H1 (cell line): ENCODE results near the gene ARHGAP32. TPM values are rescaled to one million over a fixed set of nuclear protein-coding genes. Genes with fewer than 3 reads are reported as not detected.

ENCODE experiments used
- CTCF ChIA-PET: fragments of 300-600 bp; sonication (Branson Sonifier 250); formaldehyde crosslinking; loops from one replicate; lab custom pipeline; 2021; ENCODE audit not compliant: partially characterized antibody; lab: Charles Lee
- POLR2A ChIA-PET: fragments of 300-600 bp; sonication (Branson Sonifier 250); formaldehyde crosslinking; loops from one replicate; lab custom pipeline; 2021; ENCODE audit warnings: inconsistent platforms; ENCODE audit not compliant: partially characterized antibody; lab: Charles Lee
- DNase-seq, 2 experiments: peaks; one replicate each; pipeline versions ENCODE4 v3.0.0 to v3.0.0-alpha.2; 2010 to 2022; ENCODE audit warnings: low spot score in 2 of 2, low read depth in 1 of 2, mixed read lengths in 1 of 2
- FAIRE-seq: peaks from 2 replicates; lab custom pipeline; 2011; peaks lifted over from hg19 to GRCh38; lab: Jason Lieb, UNC
- H2AFZ ChIP-seq: 2 replicates; pipeline ENCODE4 v1.8.1; 2012; ENCODE audit warnings: low read length, inconsistent platforms
- H2AK5ac ChIP-seq: 2 replicates; pipeline ENCODE4 v1.6.1; 2013; ENCODE audit warnings: low read depth, low read length
- H2BK120ac ChIP-seq: replicated peaks from 2 replicates; pipeline ENCODE3; 2013; ENCODE audit warnings: low read depth, low read length, inconsistent platforms
- H2BK12ac ChIP-seq: 2 replicates; pipeline ENCODE4 v1.6.1; 2013; ENCODE audit warnings: low read depth, low read length
- H2BK15ac ChIP-seq: 2 replicates; pipeline ENCODE4 v1.6.1; 2013; ENCODE audit warnings: low read length
- H2BK20ac ChIP-seq: 2 replicates; pipeline ENCODE4 v1.6.1; 2013; ENCODE audit warnings: low read length
- H2BK5ac ChIP-seq: 2 replicates; pipeline ENCODE4 v1.6.1; 2013; ENCODE audit warnings: low read depth, low read length
- H3K14ac ChIP-seq: 2 replicates; pipeline ENCODE4 v1.6.1; 2013; ENCODE audit warnings: inconsistent platforms; ENCODE audit not compliant: insufficient read length
- H3K18ac ChIP-seq: 2 replicates; pipeline ENCODE4 v1.6.1; 2013; ENCODE audit warnings: low read length; ENCODE audit errors: extremely low read depth
- H3K23ac ChIP-seq: 2 replicates; pipeline ENCODE4 v1.6.1; 2013; ENCODE audit warnings: inconsistent platforms; ENCODE audit not compliant: insufficient read length
- H3K23me2 ChIP-seq: 2 replicates; pipeline ENCODE4 v1.6.1; 2013; ENCODE audit warnings: low read depth, low read length
- H3K27ac ChIP-seq: 2 replicates; pipeline ENCODE4 v1.6.1; 2011; ENCODE audit warnings: low read depth, low read length, inconsistent platforms
- H3K27me3 ChIP-seq, 4 experiments: replicated peaks in 1 of 4; 1 replicate in 1 of 4; 2 replicates in 3 of 4; pipeline versions ENCODE4 v1.6.1 to v1.8.1; 2011 to 2013; ENCODE audit warnings: low read length in 3 of 4, mild to moderate bottlenecking in 3 of 4, inconsistent platforms in 2 of 4, mixed read lengths in 2 of 4, moderate library complexity in 1 of 4; ENCODE audit not compliant: control insufficient read depth in 3 of 4, insufficient read depth in 3 of 4; ENCODE audit errors: extremely low read depth in 1 of 4
- H3K36me3 ChIP-seq, 4 experiments: 2 replicates each; pipeline versions ENCODE4 v1.6.1 to v1.8.1; 2011 to 2013; ENCODE audit warnings: mild to moderate bottlenecking in 4 of 4, low read length in 3 of 4, moderate library complexity in 2 of 4, control low read depth in 1 of 4, inconsistent platforms in 1 of 4; ENCODE audit not compliant: insufficient read depth in 4 of 4, control insufficient read depth in 2 of 4
- H3K4ac ChIP-seq: replicated peaks from 2 replicates; pipeline ENCODE3; 2013; ENCODE audit warnings: low read length, low read depth, mixed read lengths, inconsistent platforms; ENCODE audit not compliant: insufficient read length
- H3K4me1 ChIP-seq, 4 experiments: replicated peaks in 1 of 4; 1 replicate in 1 of 4; 2 replicates in 3 of 4; pipeline versions ENCODE4 v1.6.1 to v1.8.1; 2011 to 2013; ENCODE audit warnings: low read length in 3 of 4, inconsistent platforms in 2 of 4, mixed read lengths in 1 of 4; ENCODE audit not compliant: insufficient read depth in 4 of 4, control insufficient read depth in 3 of 4
- H3K4me2 ChIP-seq, 2 experiments: 2 replicates each; pipeline versions ENCODE4 v1.6.1 to v1.8.1; 2011 to 2013; ENCODE audit warnings: low read depth in 2 of 2, low read length in 2 of 2, control low read depth in 1 of 2, inconsistent platforms in 1 of 2, mild to moderate bottlenecking in 1 of 2; ENCODE audit not compliant: insufficient read depth in 1 of 2
- H3K4me3 ChIP-seq, 4 experiments: fragments of 200-600, 300-600 bp in 1 of 4; sonication (generic), shearing (Covaris generic), sonication (Bioruptor Twin) in 1 of 4; 2 replicates each; pipeline versions ENCODE4 v1.5.1 to v1.8.1; 2011 to 2016; ENCODE audit warnings: low read length in 4 of 4, low read depth in 3 of 4, control low read depth in 2 of 4, inconsistent platforms in 2 of 4, mild to moderate bottlenecking in 2 of 4, mixed read lengths in 1 of 4, moderate library complexity in 1 of 4; ENCODE audit not compliant: insufficient read depth in 2 of 4; ENCODE audit errors: extremely low read depth in 1 of 4
- H3K56ac ChIP-seq: replicated peaks from 2 replicates; pipeline ENCODE3; 2013; ENCODE audit warnings: low read depth, mild to moderate bottlenecking, mixed read lengths, low read length, inconsistent platforms; ENCODE audit not compliant: insufficient read length
- H3K79me1 ChIP-seq: 2 replicates; pipeline ENCODE4 v1.6.1; 2013; ENCODE audit warnings: low read depth, low read length, control low read depth
- H3K79me2 ChIP-seq, 2 experiments: 2 replicates each; pipeline versions ENCODE4 v1.6.1 to v1.8.1; 2012 to 2013; ENCODE audit warnings: low read length in 2 of 2, mild to moderate bottlenecking in 2 of 2, inconsistent platforms in 1 of 2; ENCODE audit not compliant: insufficient read depth in 2 of 2, control insufficient read depth in 1 of 2
- H3K9ac ChIP-seq, 4 experiments: replicated peaks in 1 of 4; 1 replicate in 1 of 4; 2 replicates in 3 of 4; pipeline versions ENCODE4 v1.6.1 to v1.8.1; 2011 to 2013; ENCODE audit warnings: low read depth in 3 of 4, low read length in 3 of 4, control low read depth in 2 of 4, mild to moderate bottlenecking in 2 of 4, moderate library complexity in 2 of 4, inconsistent platforms in 1 of 4; ENCODE audit errors: extremely low read depth in 1 of 4
- H3K9me3 ChIP-seq, 2 experiments: 2 replicates each; pipeline versions ENCODE4 v1.6.1 to v1.8.1; 2012 to 2013; ENCODE audit warnings: mild to moderate bottlenecking in 2 of 2, moderate library complexity in 2 of 2, control low read depth in 1 of 2, inconsistent platforms in 1 of 2, low read depth in 1 of 2, low read length in 1 of 2, mixed read lengths in 1 of 2; ENCODE audit not compliant: insufficient read depth in 2 of 2
- H4K20me1 ChIP-seq, 2 experiments: replicated peaks in 1 of 2; 2 replicates each; pipeline versions ENCODE3 to v1.8.1; 2011 to 2013; ENCODE audit warnings: inconsistent platforms in 2 of 2, low read length in 2 of 2, mild to moderate bottlenecking in 1 of 2; ENCODE audit not compliant: insufficient read depth in 2 of 2, control insufficient read depth in 1 of 2
- H4K5ac ChIP-seq: 2 replicates; pipeline ENCODE4 v1.6.1; 2013; ENCODE audit warnings: low read length, low read depth, mixed read lengths, inconsistent platforms; ENCODE audit not compliant: insufficient read length
- H4K8ac ChIP-seq: 2 replicates; pipeline ENCODE4 v1.8.0; 2013; ENCODE audit warnings: mild to moderate bottlenecking, moderate library complexity, low read length, inconsistent platforms; ENCODE audit not compliant: insufficient read depth; ENCODE audit errors: extremely low read depth
- H4K91ac ChIP-seq: replicated peaks from 2 replicates; pipeline ENCODE3; 2013; ENCODE audit warnings: low read length, mixed read lengths, inconsistent platforms; ENCODE audit not compliant: insufficient read length
- RFX5 ChIP-seq: IDR thresholded peaks from 2 replicates; pipeline ENCODE4 v1.6.1; 2011; ENCODE audit warnings: low read depth, low read length, improper control_type of control experiment, borderline replicate concordance
- SIN3A ChIP-seq, 2 experiments: IDR thresholded peaks in 1 of 2; conservative IDR thresholded peaks in 1 of 2; 2 replicates each; pipeline ENCODE4 v1.6.1; 2011 to 2012; ENCODE audit warnings: low read length in 2 of 2, improper control_type of control experiment in 1 of 2, low read depth in 1 of 2, mild to moderate bottlenecking in 1 of 2
- SRF ChIP-seq: IDR thresholded peaks from 2 replicates; pipeline ENCODE4 v1.6.1; 2011; ENCODE audit warnings: mild to moderate bottlenecking, low read depth, low read length, moderate library complexity
- TBP ChIP-seq: IDR thresholded peaks from 2 replicates; pipeline ENCODE4 v1.6.1; 2011; ENCODE audit warnings: low read depth, low read length, improper control_type of control experiment
- WGBS, 2 experiments: shearing (Covaris generic) in 1 of 2; methylation state at CpG; one replicate each; pipeline versions ENCODE4 v1.1.6 to v1.1.7; 2013 to 2015; ENCODE audit warnings: low lambda C conversion rate in 2 of 2, mixed read lengths in 2 of 2, inconsistent platforms in 1 of 2, low coverage in 1 of 2, missing lambda C conversion rate in 1 of 2; ENCODE audit not compliant: insufficient replicate concordance in 2 of 2, insufficient coverage in 1 of 2, insufficient read length in 1 of 2; ENCODE audit errors: extremely low coverage in 1 of 2, missing lambda C conversion rate in 1 of 2; 5-methylcytosine and 5-hydroxymethylcytosine counted together
- polyA plus RNA-seq, 7 experiments: library from polyadenylated mRNA; depleted of rRNA in 3 of 7; stranded (reverse) in 5 of 7; unstranded in 2 of 7; fragments of >200 nt in 5 of 7; fragments of 200-250 nt in 2 of 7; gene quantifications; 1 replicate in 5 of 7; 2 replicates in 1 of 7; 4 replicates in 1 of 7; pipeline versions ENCODE4 v1.2.1 to v1.2.3, GENCODE V29; 2011 to 2013; ENCODE audit warnings: missing spikeins in 2 of 7, mixed read lengths in 2 of 7
- total RNA-seq: library from RNA; stranded (reverse); fragmentation: NEBNext Ultra II Directional; extraction: Animal tissue kit (Norgen Biotek cat#: 25700); gene quantifications from 2 replicates; pipeline ENCODE4 v1.2.1, GENCODE V29; 2021

ARHGAP32 gene
- total and polyA plus RNA-seq, 2 of the 8 experiments (the other 6 are each of a cell fraction or from before 2014, with no cell fraction given): 13.7 to 30.0 TPM

- no peak overlapping the region for H3K18ac ChIP-seq
- TF ChIP-seq TBP (no peak), SRF (no peak), SIN3A (conservative IDR thresholded peaks at IDR 0.05 in 1 of 2, IDR thresholded peaks at IDR 0.05 in 1 of 2; ENCODE audit: low read depth in 1 of 2, low read length in 2 of 2) (no peak), RFX5 (no peak)
Observed at GRCh38 chr11:129089279-129089678, 102.8 kb downstream of the ARHGAP32 start.

More at GRCh38 chr11:129089279-129089678, 102.8 kb downstream of the ARHGAP32 start:
- Histone ChIP-seq H3K14ac (no peak overlapping the region), H3K27me3 (no peaks in the 10 kb centered on the region), H2BK20ac (no peak overlapping the region), H2AFZ (no peak overlapping the region), H4K5ac (no peak overlapping the region), H3K23ac (no peak overlapping the region), H3K23me2 (no peaks in the 10 kb centered on the region), H3K4me3 (no peak overlapping the region), H2BK120ac (no peak overlapping the region), H3K9ac (no peak overlapping the region), H3K9me3 (0 out of 4 replicates have a peak, but pooled peaks cover 0 to 3% of the 10 kb centered on the region in 2 experiments), H4K20me1 (no peaks in the 10 kb centered on the region), H3K27ac (no peak overlapping the region), H3K79me2 (no peaks in the 10 kb centered on the region), H2BK15ac (no peak overlapping the region), H3K56ac (no peak overlapping the region), H3K4ac (no peak overlapping the region), H3K36me3 (no peaks in the 10 kb centered on the region), H4K91ac (no peak overlapping the region), H3K4me2 (no peak overlapping the region), H2BK5ac (no peak overlapping the region), H3K79me1 (no peaks in the 10 kb centered on the region; the same call in 1 of the 2 replicates), H3K4me1 (no peaks in the 10 kb centered on the region), H2BK12ac (no peak overlapping the region), H4K8ac (no peak overlapping the region), H2AK5ac (no peak overlapping the region)
- 94% methylated on average over 5 of the region's 5 CpGs; no CpG with 5 or more reads in 1 of the 2 experiments for WGBS, 2 experiments
- no peak for FAIRE-seq
- ChIA-PET CTCF (interaction anchor here (1.2 kb wide), 1 partner anchor 133 kb away, joined by 3 read pairs; no protein-coding TSS in a partner anchor), POLR2A (no interaction called here)
- DNase-seq: no peak
